ENCODE data around the gene SLU7.
A peak's percentile ranks its signal among the peaks of the same experiment; 100 is the strongest.

SLU7 gene

GRCh38 chr5:160419458-160420330 is 813 bp upstream of the SLU7 start:
- DNase-seq (ENCODE audit: low spot score): no peak
- Mint-ChIP-seq H3K4me1 (ENCODE audit: low read depth) (peaks cover 65% of the 10 kb centered on the region), H3K9me3 (no peaks in the 10 kb centered on the region), H3K27me3 (ENCODE audit: low read depth) (no peaks in the 10 kb centered on the region), H3K27ac (peak overlapping the region; percentile 98), H3K36me3 (ENCODE audit: low read depth) (peaks cover 32% of the 10 kb centered on the region), H3K4me3 (peak overlapping the region; percentile 93)

- peak; percentile 81 for DNase-seq (ENCODE audit: low spot score)
- peak within 1 kb of the TSS; percentile 87 for H3K4me3 Mint-ChIP-seq
- peaks cover 13% of the 10 kb centered on the region for H3K4me1 Mint-ChIP-seq (ENCODE audit: low read depth)
- peak within 1 kb of the TSS; percentile 66 for H3K27ac Mint-ChIP-seq
- H3K27me3 Mint-ChIP-seq (ENCODE audit: low read depth): no peaks in the 10 kb centered on the region
- peaks cover 16% of the 10 kb centered on the region for H3K36me3 Mint-ChIP-seq (ENCODE audit: low read depth)
- no peaks in the 10 kb centered on the region for H3K9me3 Mint-ChIP-seq
These were observed 19.2 kb downstream of the SLU7 start, which contains the start of gene FAM200C for GRCh38 chr5:160399402-160400353. Gene FAM200C, minus strand, starts transcription at chr5:160400054. Its CDS starts 4,564 bp downstream, at chr5:160395490.

GRCh38 chr5:160398806-160399205 is 20.1 kb downstream of the SLU7 start:
- H3K4me3 Mint-ChIP-seq: peak overlapping the region; percentile 87
- peaks cover 11% of the 10 kb centered on the region for H3K36me3 Mint-ChIP-seq (ENCODE audit: low read depth)
- peaks cover 13% of the 10 kb centered on the region for H3K4me1 Mint-ChIP-seq (ENCODE audit: low read depth)
- no peak overlapping the region for H3K27ac Mint-ChIP-seq
- no peaks in the 10 kb centered on the region for H3K27me3 Mint-ChIP-seq (ENCODE audit: low read depth)
- no peak for DNase-seq (ENCODE audit: low spot score)
- no peaks in the 10 kb centered on the region for H3K9me3 Mint-ChIP-seq

- Mint-ChIP-seq H3K27ac (no peak overlapping the region), H3K4me1 (ENCODE audit: low read depth) (peaks cover 13% of the 10 kb centered on the region), H3K27me3 (ENCODE audit: low read depth) (no peaks in the 10 kb centered on the region)
These were observed 21.4 kb downstream of the SLU7 start for GRCh38 chr5:160397492-160397891.

GRCh38 chr5:160395111-160395510 is 23.8 kb downstream of the SLU7 start:
- no peak for DNase-seq (ENCODE audit: low spot score)
- no peaks in the 10 kb centered on the region for H3K27me3 Mint-ChIP-seq (ENCODE audit: low read depth)
- H3K4me1 Mint-ChIP-seq (ENCODE audit: low read depth): peaks cover 11% of the 10 kb centered on the region
- no peaks in the 10 kb centered on the region for H3K9me3 Mint-ChIP-seq
- no peak overlapping the region for H3K27ac Mint-ChIP-seq
- no peak overlapping the region for H3K4me3 Mint-ChIP-seq
- no peaks in the 10 kb centered on the region for H3K36me3 Mint-ChIP-seq (ENCODE audit: low read depth)

More at GRCh38 chr5:160397492-160397891, 21.4 kb downstream of the SLU7 start:
- no peaks in the 10 kb centered on the region for H3K9me3 Mint-ChIP-seq
- peaks cover 5% of the 10 kb centered on the region for H3K36me3 Mint-ChIP-seq (ENCODE audit: low read depth)
- no peak overlapping the region for H3K4me3 Mint-ChIP-seq
- no peak for DNase-seq (ENCODE audit: low spot score)

GRCh38 chr5:160390787-160391696 is 27.8 kb downstream of the SLU7 start:
- H3K36me3 Mint-ChIP-seq (ENCODE audit: low read depth): no peaks in the 10 kb centered on the region
- H3K27ac Mint-ChIP-seq: no peak overlapping the region
- H3K4me1 Mint-ChIP-seq (ENCODE audit: low read depth): no peaks in the 10 kb centered on the region
- H3K27me3 Mint-ChIP-seq (ENCODE audit: low read depth): peaks cover 6% of the 10 kb centered on the region
- H3K9me3 Mint-ChIP-seq: peaks cover 10% of the 10 kb centered on the region
- no peak for DNase-seq (ENCODE audit: low spot score)
- no peak overlapping the region for H3K4me3 Mint-ChIP-seq

GRCh38 chr5:160387445-160387844 is 31.4 kb downstream of the SLU7 start:
- Mint-ChIP-seq H3K27ac (no peak overlapping the region), H3K27me3 (ENCODE audit: low read depth) (peaks cover 10% of the 10 kb centered on the region), H3K9me3 (peaks cover 10% of the 10 kb centered on the region), H3K4me1 (ENCODE audit: low read depth) (peaks cover 1% of the 10 kb centered on the region), H3K36me3 (ENCODE audit: low read depth) (no peaks in the 10 kb centered on the region), H3K4me3 (no peak overlapping the region)
- DNase-seq (ENCODE audit: low spot score): no peak

- Mint-ChIP-seq H3K4me3 (no peak overlapping the region), H3K4me1 (ENCODE audit: low read depth) (peaks cover 1% of the 10 kb centered on the region), H3K36me3 (ENCODE audit: low read depth) (no peaks in the 10 kb centered on the region), H3K9me3 (peaks cover 10% of the 10 kb centered on the region), H3K27me3 (ENCODE audit: low read depth) (peaks cover 22% of the 10 kb centered on the region), H3K27ac (no peak overlapping the region)
- DNase-seq (ENCODE audit: low spot score): no peak
These were observed 33.4 kb downstream of the SLU7 start for GRCh38 chr5:160385496-160385895.

- DNase-seq (ENCODE audit: low spot score): no peak
- H3K9me3 Mint-ChIP-seq: peaks cover 10% of the 10 kb centered on the region
- H3K4me3 Mint-ChIP-seq: no peak overlapping the region
- peaks cover 1% of the 10 kb centered on the region for H3K4me1 Mint-ChIP-seq (ENCODE audit: low read depth)
- peaks cover 28% of the 10 kb centered on the region for H3K27me3 Mint-ChIP-seq (ENCODE audit: low read depth)
- no peak overlapping the region for H3K27ac Mint-ChIP-seq
- no peaks in the 10 kb centered on the region for H3K36me3 Mint-ChIP-seq (ENCODE audit: low read depth)
These were observed 34.2 kb downstream of the SLU7 start for GRCh38 chr5:160384681-160385080.

GRCh38 chr5:160382346-160382745 is 36.5 kb downstream of the SLU7 start:
- Mint-ChIP-seq H3K4me1 (ENCODE audit: low read depth) (peaks cover 1% of the 10 kb centered on the region), H3K36me3 (ENCODE audit: low read depth) (no peaks in the 10 kb centered on the region), H3K27me3 (ENCODE audit: low read depth) (peaks cover 27% of the 10 kb centered on the region), H3K9me3 (peaks cover under 1% of the 10 kb centered on the region), H3K27ac (no peak overlapping the region), H3K4me3 (no peak overlapping the region)
- DNase-seq (ENCODE audit: low spot score): no peak

GRCh38 chr5:160380041-160380440 is 38.8 kb downstream of the SLU7 start:
- no peak overlapping the region for H3K27ac Mint-ChIP-seq

GRCh38 chr5:160379511-160379910 is 39.4 kb downstream of the SLU7 start:
- no peaks in the 10 kb centered on the region for H3K9me3 Mint-ChIP-seq
- H3K27ac Mint-ChIP-seq: no peak overlapping the region
- peaks cover 1% of the 10 kb centered on the region for H3K4me1 Mint-ChIP-seq (ENCODE audit: low read depth)
- no peak for DNase-seq (ENCODE audit: low spot score)
- H3K36me3 Mint-ChIP-seq (ENCODE audit: low read depth): no peaks in the 10 kb centered on the region
- H3K27me3 Mint-ChIP-seq (ENCODE audit: low read depth): peaks cover 39% of the 10 kb centered on the region
- no peak overlapping the region for H3K4me3 Mint-ChIP-seq

More at GRCh38 chr5:160380041-160380440, 38.8 kb downstream of the SLU7 start:
- H3K4me1 Mint-ChIP-seq (ENCODE audit: low read depth): peaks cover 1% of the 10 kb centered on the region
- no peak for DNase-seq (ENCODE audit: low spot score)
- no peak overlapping the region for H3K4me3 Mint-ChIP-seq
- no peaks in the 10 kb centered on the region for H3K9me3 Mint-ChIP-seq
- H3K36me3 Mint-ChIP-seq (ENCODE audit: low read depth): no peaks in the 10 kb centered on the region
- peaks cover 34% of the 10 kb centered on the region for H3K27me3 Mint-ChIP-seq (ENCODE audit: low read depth)

GRCh38 chr5:160378330-160378729 is 40.6 kb downstream of the SLU7 start:
- Mint-ChIP-seq H3K36me3 (ENCODE audit: low read depth) (no peaks in the 10 kb centered on the region), H3K27me3 (ENCODE audit: low read depth) (peaks cover 48% of the 10 kb centered on the region), H3K4me3 (no peak overlapping the region), H3K4me1 (ENCODE audit: low read depth) (peaks cover 1% of the 10 kb centered on the region), H3K27ac (no peak overlapping the region), H3K9me3 (no peaks in the 10 kb centered on the region)
- DNase-seq (ENCODE audit: low spot score): no peak
